Measurements from ENCODE around the gene AP4B1. TPM values are rescaled to one million over a fixed set of nuclear protein-coding genes. Genes with fewer than 3 reads are reported as not detected.

Gene AP4B1
- total RNA-seq, 6 experiments from 2014 or later = 6.0 to 9.0 (median 7.0) TPM

- peak; percentile 49 to 64 (median 55) for ATAC-seq
- intact Hi-C loops (cut with DNase I) = no loop called here
- Histone ChIP-seq H3K27me3 (no peaks in the 10 kb centered on the region), H3K9me3 (no peaks in the 10 kb centered on the region), H3K4me1 (peaks cover 0 to 42% (median 21%) of the 10 kb centered on the region in 4 donors), H3K4me3 (peak overlapping the region; percentile 65 to 94 (median 92)), H3K27ac (peak overlapping the region; percentile 88 to 96 (median 92)), H3K36me3 (no peaks in the 10 kb centered on the region)
- WGBS (ENCODE audit: insufficient coverage, low coverage, low lambda C conversion rate, missing lambda C conversion rate) = 0% methylated on average over 11 of the region's 64 CpGs
- DNase-seq = peak; percentile 63 to 75 (median 68)
- TF ChIP-seq CTCF (IDR thresholded peaks at IDR 0.05) = peak in 3 of 4 donors; percentile 17 to 33 (median 24)
- no peak for TF ChIP-seq POLR2A (IDR thresholded peaks at IDR 0.05)
These were observed 25.3 kb upstream of the AP4B1 start for GRCh38 chr1:113929750-113930498.

- 0% methylated on average over 18 of the region's 61 CpGs for WGBS (ENCODE audit: insufficient coverage, low coverage, low lambda C conversion rate, missing lambda C conversion rate)
- peak within 1 kb of the TSS; percentile 88 to 96 (median 92) for H3K27ac ChIP-seq
- intact Hi-C loops (cut with DNase I) = no loop called here
These were observed 24.5 kb upstream of the AP4B1 start, which contains the start of gene HIPK1 for GRCh38 chr1:113928941-113929749. TSS of gene HIPK1 (plus strand) at chr1:113929324.

GRCh38 chr1:113928187-113928930 is 23.8 kb upstream of the AP4B1 start:
- no peaks in the 10 kb centered on the region for H3K36me3 ChIP-seq
- DNase-seq = no peak
- H3K27me3 ChIP-seq = no peaks in the 10 kb centered on the region
- H3K27ac ChIP-seq = peak overlapping the region; percentile 88 to 96 (median 92)
- peaks cover 0 to 29% (median 14%) of the 10 kb centered on the region in 4 donors for H3K4me1 ChIP-seq
- WGBS (ENCODE audit: insufficient coverage, low coverage, low lambda C conversion rate, missing lambda C conversion rate) = 4% methylated on average over 6 of the region's 6 CpGs
- peak in 2 of 4 donors; percentile 6 to 17 for ATAC-seq
- intact Hi-C loops (cut with DNase I) = no loop called here
- TF ChIP-seq POLR2A (IDR thresholded peaks at IDR 0.05) = no peak
- no peak for TF ChIP-seq CTCF (IDR thresholded peaks at IDR 0.05)
- peak overlapping the region; percentile 65 to 94 (median 92) for H3K4me3 ChIP-seq
- H3K9me3 ChIP-seq = no peaks in the 10 kb centered on the region

More at GRCh38 chr1:113928941-113929749, 24.5 kb upstream of the AP4B1 start, which contains the start of gene HIPK1:
- H3K27me3 ChIP-seq = no peaks in the 10 kb centered on the region
- TF ChIP-seq POLR2A (IDR thresholded peaks at IDR 0.05) = peak; percentile 57
- peak in 1 of 4 donors; percentile 34 for TF ChIP-seq CTCF (IDR thresholded peaks at IDR 0.05)
- H3K9me3 ChIP-seq = no peaks in the 10 kb centered on the region
- H3K4me1 ChIP-seq = peaks cover 0 to 36% (median 18%) of the 10 kb centered on the region in 4 donors
- DNase-seq (peak; percentile 94 to 97 (median 97)), ATAC-seq (peak; percentile 88 to 94 (median 92))
- H3K4me3 ChIP-seq = peak within 1 kb of the TSS; percentile 65 to 94 (median 92)
- H3K36me3 ChIP-seq = no peaks in the 10 kb centered on the region

GRCh38 chr1:113924473-113924872 is 19.9 kb upstream of the AP4B1 start:
- H3K36me3 ChIP-seq = no peaks in the 10 kb centered on the region
- no peaks in the 10 kb centered on the region for H3K9me3 ChIP-seq
- ATAC-seq = no peak
- intact Hi-C loops (cut with DNase I) = no loop called here
- no peak overlapping the region for H3K27ac ChIP-seq
- H3K4me3 ChIP-seq = no peak overlapping the region
- WGBS (ENCODE audit: insufficient coverage, low coverage, low lambda C conversion rate, missing lambda C conversion rate) = 90% methylated on average over 2 of the region's 2 CpGs
- TF ChIP-seq POLR2A (IDR thresholded peaks at IDR 0.05) (no peak), CTCF (IDR thresholded peaks at IDR 0.05) (no peak)
- no peak for DNase-seq
- no peaks in the 10 kb centered on the region for H3K27me3 ChIP-seq
- H3K4me1 ChIP-seq = peaks cover 0 to 7% (median 3%) of the 10 kb centered on the region in 4 donors

Data from right lobe of liver (tissue), 6 donors.